A549 (cell line): ENCODE results near the gene RPL31. TPM values are rescaled to one million over a fixed set of nuclear protein-coding genes. Genes with fewer than 3 reads are reported as not detected.

Source experiments
- ATAC-seq, 2 experiments: fragments of 200-7000 bp in 1 of 2; fragments of >200 bp in 1 of 2; cut with Nextera tagmentation in 1 of 2; cut with Tn5 transposase in 1 of 2; 3 replicates each; pipeline versions ENCODE4 v1.8.0 to v1.9.1; 2018 to 2020; ENCODE audit warnings: mild to moderate bottlenecking in 1 of 2, moderate library complexity in 1 of 2
- CTCF ChIA-PET: fragments of 300-600 bp; sonication (Branson Sonifier 250); formaldehyde crosslinking; extraction: SDS; loops from one replicate; lab custom pipeline; 2021; ENCODE audit warnings: antibody characterized with exemption, inconsistent platforms; lab: Yijun Ruan, JAX
- POLR2A ChIA-PET: fragments of 350-600 bp; formaldehyde crosslinking; extraction: SDS; loops from one replicate; lab custom pipeline; 2021; ENCODE audit warnings: antibody characterized with exemption, inconsistent platforms; lab: Yijun Ruan, JAX
- DNase-seq, 2 experiments: peaks; one replicate each; pipeline versions ENCODE4 v3.0.0 to v3.0.0-alpha.2; 2011 to 2016; ENCODE audit warnings: low read depth in 1 of 2, low spot score in 1 of 2
- FAIRE-seq: peaks from 2 replicates; lab custom pipeline; 2011; peaks lifted over from hg19 to GRCh38; lab: Jason Lieb, UNC
- H3K27ac ChIP-seq, 2 experiments: fragments of >200 bp; sonication (Bioruptor Twin); formaldehyde crosslinking; 3 replicates each; pipeline ENCODE4 v1.5.1; 2016 to 2017
- H3K4me1 ChIP-seq: fragments of >200 bp; sonication (Bioruptor Twin); formaldehyde crosslinking; 3 replicates; pipeline ENCODE4 v1.6.1; 2016
- H3K4me2 ChIP-seq: fragments of >200 bp; sonication (Bioruptor Twin); formaldehyde crosslinking; 3 replicates; pipeline ENCODE4 v1.6.1; 2016
- H3K4me3 ChIP-seq: fragments of >200 bp; sonication (Bioruptor Twin); formaldehyde crosslinking; 3 replicates; pipeline ENCODE4 v1.5.1; 2016
- H3K9me3 ChIP-seq: fragments of >200 bp; sonication (Bioruptor Twin); formaldehyde crosslinking; 3 replicates; pipeline ENCODE4 v1.6.1; 2016
- BHLHE40 ChIP-seq: IDR thresholded peaks from 2 replicates; pipeline ENCODE4 v1.6.1; 2012; ENCODE audit warnings: low read depth, low read length, inconsistent platforms
- CBX2 ChIP-seq: fragments of 200-600 bp; sonication (generic); IDR thresholded peaks from 2 replicates; pipeline ENCODE4 v1.6.1; 2016; ENCODE audit warnings: low read depth, mild to moderate bottlenecking, borderline replicate concordance
- EHMT2 ChIP-seq: fragments of 200-600 bp; sonication (generic); IDR thresholded peaks from 2 replicates; pipeline ENCODE4 v1.6.1; 2016; ENCODE audit warnings: antibody characterized with exemption, low read depth, mild to moderate bottlenecking, moderate library complexity
- EP300 ChIP-seq, 2 experiments: fragments of >200 bp; sonication (Bioruptor Twin); formaldehyde crosslinking; IDR thresholded peaks; 2 replicates in 1 of 2; 3 replicates in 1 of 2; pipeline ENCODE4 v1.6.1; 2016 to 2017
- FOSB ChIP-seq: fragments of 250-450 bp; sonication (Bioruptor Pico); IDR thresholded peaks from 2 replicates; pipeline ENCODE4 v1.5.0; 2020; ENCODE audit warnings: mild to moderate bottlenecking, moderate library complexity
- HEYL ChIP-seq: fragments of 250-450 bp; sonication (Bioruptor Pico); IDR thresholded peaks from 2 replicates; pipeline ENCODE4 v1.8.0; 2021; ENCODE audit warnings: mild to moderate bottlenecking, moderate library complexity
- JUN ChIP-seq, 2 experiments: fragments of >200 bp; sonication (Bioruptor Twin); formaldehyde crosslinking; IDR thresholded peaks; 2 replicates in 1 of 2; 3 replicates in 1 of 2; pipeline ENCODE4 v1.6.1; 2016 to 2017
- KDM5A ChIP-seq: fragments of 200-600 bp; sonication (generic); IDR thresholded peaks from 2 replicates; pipeline ENCODE4 v1.6.1; 2016; ENCODE audit warnings: antibody characterized with exemption, mild to moderate bottlenecking
- MAZ ChIP-seq: fragments of 150-350 bp; IDR thresholded peaks from 2 replicates; pipeline ENCODE4 v1.6.1; 2014; ENCODE audit warnings: antibody characterized with exemption, low read depth, low read length, borderline replicate concordance
- NPAS2 ChIP-seq: fragments of 250-450 bp; sonication (Bioruptor Pico); IDR thresholded peaks from 2 replicates; pipeline ENCODE4 v1.8.0; 2022; ENCODE audit warnings: mild to moderate bottlenecking, moderate library complexity, borderline replicate concordance
- NR3C1 ChIP-seq: fragments of >200 bp; sonication (Bioruptor Twin); formaldehyde crosslinking; IDR thresholded peaks from 3 replicates; pipeline ENCODE4 v1.6.1; 2017
- PHF8 ChIP-seq: fragments of 200-600 bp; sonication (generic); IDR thresholded peaks from 2 replicates; pipeline ENCODE4 v1.6.1; 2016; ENCODE audit warnings: low read depth, mild to moderate bottlenecking, antibody characterized with exemption, moderate library complexity, borderline replicate concordance
- POLR2A ChIP-seq: IDR thresholded peaks from 2 replicates; pipeline ENCODE4 v1.6.1; 2012; ENCODE audit warnings: mild to moderate bottlenecking, low read length
- RAD21 ChIP-seq, 2 experiments: fragments of >200 bp in 1 of 2; sonication (Bioruptor Twin) in 1 of 2; formaldehyde crosslinking in 1 of 2; IDR thresholded peaks in 1 of 2; conservative IDR thresholded peaks in 1 of 2; 2 replicates in 1 of 2; 3 replicates in 1 of 2; pipeline ENCODE4 v1.6.1; 2012 to 2018; ENCODE audit warnings: inconsistent platforms in 1 of 2
- RFX5 ChIP-seq: fragments of 450-650 bp; IDR thresholded peaks from 2 replicates; pipeline ENCODE4 v1.7.1; 2014; ENCODE audit warnings: antibody characterized with exemption, mild to moderate bottlenecking, moderate library complexity
- RNF2 ChIP-seq: fragments of 200-600 bp; sonication (generic); IDR thresholded peaks from 2 replicates; pipeline ENCODE4 v1.6.1; 2016; ENCODE audit warnings: low read depth, mild to moderate bottlenecking, antibody characterized with exemption, moderate library complexity, borderline replicate concordance
- SREBF2 ChIP-seq: fragments of 450-650 bp; IDR thresholded peaks from 2 replicates; pipeline ENCODE4 v1.6.1; 2014; ENCODE audit warnings: mild to moderate bottlenecking, moderate library complexity
- USF2 ChIP-seq: fragments of 450-650 bp; IDR thresholded peaks from 2 replicates; pipeline ENCODE4 v1.6.1; 2014; ENCODE audit warnings: antibody characterized with exemption
- WGBS: methylation state at CpG from one replicate; pipeline ENCODE4 v1.1.6; 2017; ENCODE audit errors: missing lambda C conversion rate; 5-methylcytosine and 5-hydroxymethylcytosine counted together
- polyA plus RNA-seq, 4 experiments: library from polyadenylated mRNA; depleted of rRNA in 3 of 4; stranded (reverse); fragments of >200 nt; fragmentation: RNase III in 1 of 4; extraction: RNeasy Plus Mini Kit Qiagen cat#74134 plus additional on column Dnase treatment in 1 of 4; gene quantifications; 2 replicates in 3 of 4; 3 replicates in 1 of 4; pipeline ENCODE4 v1.2.3, GENCODE V29; 2011 to 2017

The RPL31 gene
- polyA plus RNA-seq, 2 of the 4 experiments (the other 2 are of a cell fraction): 1,803 to 2,064 TPM

DNA sequence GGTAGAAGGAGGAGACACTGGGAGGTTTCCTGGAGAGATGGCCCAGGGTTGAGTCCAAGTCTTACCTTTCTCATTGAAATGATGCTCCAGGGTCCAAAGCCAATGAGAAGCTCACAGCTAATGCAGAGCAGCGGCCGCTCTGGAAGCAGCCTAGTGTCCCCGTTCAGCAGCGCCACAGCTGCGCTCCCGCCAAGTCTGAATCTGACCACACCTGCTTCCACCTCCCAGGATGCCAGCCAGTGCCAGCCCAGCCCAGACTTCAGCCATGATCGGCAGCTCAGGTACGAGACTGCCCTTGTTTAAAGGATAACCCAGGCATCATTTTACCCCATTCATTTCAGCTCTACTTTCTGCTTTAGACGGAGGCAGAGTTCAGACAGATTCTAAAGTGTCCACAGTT, 11.9 kb upstream of the RPL31 start:
- no peak for DNase-seq
- no peak overlapping the region for H3K4me3 ChIP-seq
- TF ChIP-seq USF2 (no peak), CBX2 (no peak), JUN (IDR thresholded peaks at IDR 0.05) (no peak), RNF2 (no peak), NR3C1 (no peak), BHLHE40 (no peak), EP300 (IDR thresholded peaks at IDR 0.05) (no peak), MAZ (no peak), HEYL (CRISPR knock-in tag) (no peak), RAD21 (conservative IDR thresholded peaks at IDR 0.05 in 1 of 2, IDR thresholded peaks at IDR 0.05 in 1 of 2) (no peak), SREBF2 (no peak)
- H3K27ac ChIP-seq: no peak overlapping the region
- H3K4me1 ChIP-seq: no peaks in the 10 kb centered on the region
- ATAC-seq: no peak
- CTCF ChIA-PET: interaction anchor here (2.0 to 8.7 kb wide), 2 partner anchors 382 to 395 kb away, joined by 5 to 133 read pairs; no protein-coding TSS in a partner anchor
- no peak overlapping the region for H3K4me2 ChIP-seq
- POLR2A ChIA-PET: no interaction called here
- no peak for FAIRE-seq
- WGBS: 93% methylated on average over 9 of the region's 9 CpGs
- no peaks in the 10 kb centered on the region for H3K9me3 ChIP-seq

DNA sequence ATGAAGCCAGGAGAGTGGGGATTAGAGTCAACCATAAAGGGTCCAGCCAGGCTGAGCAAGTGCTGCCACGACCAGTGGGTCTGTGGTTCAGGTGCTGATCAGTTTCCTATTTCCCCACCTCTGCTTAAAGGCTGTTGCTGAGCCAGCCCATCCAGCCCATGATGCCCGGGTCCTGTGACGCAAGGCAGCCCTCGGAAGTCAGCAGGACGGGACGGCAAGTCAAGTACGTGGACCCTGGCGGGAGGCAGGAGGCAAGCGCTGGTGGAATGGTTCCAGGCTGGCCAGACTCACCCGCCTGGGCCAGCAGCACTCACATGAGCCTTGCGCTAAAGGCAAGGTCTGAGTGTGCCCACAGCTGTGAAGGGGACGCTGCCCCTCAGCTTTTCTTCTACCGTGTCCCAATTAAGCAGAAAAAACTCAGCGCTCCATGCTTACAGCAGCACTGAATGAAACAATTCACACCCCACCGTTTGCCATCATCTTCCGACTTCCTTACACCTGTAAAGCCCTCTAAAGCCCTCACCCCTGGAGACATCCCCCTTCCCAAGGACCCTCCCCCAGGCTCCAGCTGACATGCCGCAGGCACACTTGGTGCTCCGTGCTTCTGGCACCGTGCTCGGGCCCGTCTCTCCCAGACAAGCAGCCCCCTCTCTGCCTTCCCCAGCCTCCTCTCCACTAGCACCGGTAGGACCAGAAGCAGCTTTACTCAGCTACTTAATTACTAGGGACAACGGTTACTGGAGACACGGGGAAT, 11.3 kb upstream of the RPL31 start:
- H3K9me3 ChIP-seq: no peaks in the 10 kb centered on the region
- FAIRE-seq (no peak), DNase-seq (no peak), ATAC-seq (no peak)
- no peaks in the 10 kb centered on the region for H3K4me1 ChIP-seq
- ChIA-PET POLR2A (no interaction called here), CTCF (interaction anchor here (0.6 to 8.7 kb wide), 3 partner anchors 170 to 396 kb away, joined by 4 to 133 read pairs (median 5); no protein-coding TSS in a partner anchor)
- no peak overlapping the region for H3K4me3 ChIP-seq
- no peak overlapping the region for H3K4me2 ChIP-seq
- H3K27ac ChIP-seq: no peak overlapping the region
- no peak for TF ChIP-seq RAD21 (conservative IDR thresholded peaks at IDR 0.05 in 1 of 2, IDR thresholded peaks at IDR 0.05 in 1 of 2)
- TF ChIP-seq RFX5: no peak
- TF ChIP-seq NPAS2 (CRISPR knock-in tag): no peak
- 92% methylated on average over 21 of the region's 24 CpGs for WGBS

GRCh38 chr2:100991404-100991773, 10.7 kb upstream of the RPL31 start:
- 92% methylated on average over 5 of the region's 5 CpGs for WGBS
- Histone ChIP-seq H3K27ac (no peak overlapping the region), H3K4me1 (no peaks in the 10 kb centered on the region), H3K4me3 (no peak overlapping the region), H3K4me2 (no peak overlapping the region), H3K9me3 (no peaks in the 10 kb centered on the region)
- POLR2A ChIA-PET: no interaction called here
- TF ChIP-seq KDM5A: no peak
- ATAC-seq: no peak; a peak in 1 of 6 replicates
- no peak for FAIRE-seq
- CTCF ChIA-PET: interaction anchor here (0.6 to 8.7 kb wide), 2 partner anchors 170 to 383 kb away, joined by 4 to 133 read pairs; no protein-coding TSS in a partner anchor
- DNase-seq: no peak

DNA sequence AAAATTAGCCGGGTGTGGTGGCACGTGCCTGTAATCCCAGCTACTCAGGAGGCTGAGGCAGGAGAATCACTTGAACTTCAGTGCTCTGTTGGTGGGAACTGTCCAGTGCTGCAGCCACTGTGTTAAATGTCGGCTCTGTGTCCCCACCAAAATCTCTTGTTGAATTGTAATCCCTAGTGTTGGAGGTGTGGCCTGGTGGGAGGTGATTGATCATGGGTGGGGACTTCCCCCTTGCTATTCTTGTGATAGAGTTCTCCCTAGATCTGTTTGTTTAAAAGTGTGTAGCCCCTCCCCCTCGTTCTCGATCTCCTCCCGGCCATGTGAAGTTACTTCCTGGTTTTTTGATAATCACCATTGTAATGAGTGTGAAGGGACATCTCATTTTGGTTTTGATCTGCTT, 9.8 kb upstream of the RPL31 start:
- POLR2A ChIA-PET: no interaction called here
- TF ChIP-seq PHF8 (no peak), POLR2A (no peak), EHMT2 (no peak), FOSB (CRISPR knock-in tag) (no peak)
- Histone ChIP-seq H3K4me3 (no peak overlapping the region), H3K4me1 (no peaks in the 10 kb centered on the region), H3K27ac (no peak overlapping the region), H3K4me2 (no peak overlapping the region), H3K9me3 (no peaks in the 10 kb centered on the region)
- ATAC-seq (no peak), FAIRE-seq (no peak), DNase-seq (no peak)
- WGBS: 84% methylated on average over 4 of the region's 6 CpGs
- CTCF ChIA-PET: interaction anchor here (8.7 kb wide), 1 partner anchor 384 kb away, joined by 133 read pairs; no protein-coding TSS in a partner anchor
